Suppressor macrophage treated with lipopolysaccharide for 4 hours (primary cell): ENCODE measurements around the gene CNOT10.

Experiments used
- DNase-seq: peaks from one replicate; pipeline ENCODE4 v3.0.0-alpha.2; 2020

CNOT10 gene

DNA sequence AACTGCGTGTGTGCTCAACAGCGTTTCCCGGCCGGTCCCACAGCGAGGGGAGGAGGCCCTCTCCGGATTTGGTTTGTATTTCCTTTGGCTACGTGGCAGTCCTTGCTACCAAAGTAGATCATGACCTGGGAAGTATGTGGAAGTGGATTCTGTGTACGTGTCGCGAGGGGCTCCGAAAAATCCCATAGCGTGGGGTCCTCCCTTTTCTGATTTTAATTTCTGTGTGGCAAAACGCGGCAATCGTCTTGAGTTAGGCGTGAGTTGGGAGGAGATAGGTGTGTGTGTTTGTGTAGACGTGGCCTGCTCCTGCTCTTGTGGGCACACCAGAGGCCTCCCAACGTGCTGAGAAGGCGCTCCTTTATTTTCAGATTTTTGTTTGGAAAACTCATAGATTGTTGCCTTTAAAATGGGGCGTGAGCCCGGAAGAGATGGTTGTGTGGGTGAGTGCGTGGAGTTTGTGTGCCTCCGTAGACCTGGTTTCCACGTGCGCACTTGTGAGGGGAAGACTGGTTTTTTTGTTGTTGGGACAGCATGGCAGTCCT, 134.1 kb downstream of the CNOT10 start:
- no peak for DNase-seq

DNA sequence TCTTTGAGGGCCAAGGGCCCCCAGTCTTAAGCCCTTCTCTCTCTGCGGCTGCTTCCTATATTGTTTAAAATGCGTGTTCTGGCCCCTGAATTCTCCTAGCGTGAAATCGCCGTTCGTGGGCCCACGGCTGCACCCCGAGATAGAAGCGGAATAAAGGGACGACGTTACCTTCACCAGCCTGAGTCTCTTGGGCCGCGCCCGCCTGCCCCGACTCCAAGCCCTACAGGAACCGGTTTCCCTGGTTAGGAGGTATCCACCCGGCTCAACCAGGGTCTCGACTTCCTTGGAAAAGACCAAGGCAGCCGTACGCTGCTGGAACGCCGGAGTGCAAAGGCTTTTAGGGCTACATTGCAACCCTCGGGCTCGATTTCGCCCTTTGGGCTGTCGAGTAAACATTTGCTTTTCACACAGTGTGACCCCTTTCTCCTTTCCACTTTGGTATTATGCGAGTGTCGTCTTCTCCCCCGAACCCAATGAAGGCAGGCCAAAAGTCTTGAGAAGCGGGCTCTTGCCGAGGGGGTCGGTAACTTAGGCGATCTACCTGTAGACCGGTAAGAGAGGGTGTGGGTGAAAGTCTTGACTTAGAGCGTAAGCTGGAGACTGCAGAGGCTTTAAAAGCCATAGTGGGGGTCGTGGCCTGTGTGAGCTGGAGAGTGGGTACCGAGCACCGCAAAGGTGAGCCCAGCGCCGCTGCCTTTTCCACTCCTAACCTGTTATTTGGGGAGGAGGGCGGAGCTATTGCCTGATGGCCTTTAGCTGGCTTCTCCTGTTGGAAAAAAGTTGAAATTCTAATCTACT, 134.8 kb downstream of the CNOT10 start:
- DNase-seq: no peak

DNA sequence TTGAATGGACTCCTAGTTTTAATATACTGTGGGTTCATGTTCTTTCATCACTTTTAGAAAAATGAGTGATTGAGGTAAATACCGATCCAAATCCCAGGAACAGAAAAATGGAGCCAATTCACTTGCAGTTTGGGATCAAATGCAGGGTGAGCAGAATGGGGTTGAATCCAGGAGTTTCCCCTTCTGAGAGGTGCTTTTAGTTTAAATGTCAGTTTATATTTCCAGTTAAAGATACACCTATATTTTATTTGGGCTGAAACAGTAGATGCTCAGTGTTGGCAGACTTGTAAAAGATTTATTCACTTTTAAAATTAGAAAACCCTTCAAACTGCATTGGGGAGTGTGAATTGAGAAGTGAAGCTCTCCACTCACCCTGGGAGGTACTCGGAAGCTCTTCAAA, 135.4 kb downstream of the CNOT10 start:
- no peak for DNase-seq

DNA sequence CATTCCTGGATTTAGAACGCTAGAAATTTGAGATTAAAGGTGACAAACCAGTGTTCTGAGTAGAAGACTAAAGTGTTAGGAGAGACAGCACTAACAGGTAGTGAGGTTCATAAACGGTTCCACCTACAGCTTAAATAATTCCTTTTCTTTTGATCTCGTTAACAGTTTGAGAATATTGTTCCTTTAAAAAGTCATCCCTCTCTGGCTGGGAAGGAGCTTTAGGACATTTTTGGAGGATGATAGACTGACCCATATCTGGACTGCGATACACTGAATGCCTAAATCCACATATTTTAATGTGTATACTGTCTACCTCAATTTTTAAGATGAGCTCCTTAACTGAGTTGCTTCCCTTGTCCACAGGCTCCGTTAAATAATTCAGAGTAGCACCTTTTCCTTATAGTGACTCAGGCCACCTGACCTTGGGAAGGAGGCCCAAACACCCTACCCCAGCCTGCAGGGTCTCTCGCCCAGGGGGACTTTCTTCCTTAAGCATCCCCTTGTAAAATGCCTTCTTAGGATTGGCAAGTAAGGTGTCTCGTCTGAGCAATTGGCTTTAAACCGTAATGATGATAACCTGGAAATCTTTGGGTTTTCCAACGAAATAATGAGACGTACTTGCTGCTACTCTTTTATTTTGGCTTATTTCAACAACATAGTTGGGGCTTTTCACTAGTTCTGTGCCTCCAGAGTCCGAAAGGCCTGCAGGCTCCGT, 136.1 kb downstream of the CNOT10 start:
- DNase-seq: no peak

DNA sequence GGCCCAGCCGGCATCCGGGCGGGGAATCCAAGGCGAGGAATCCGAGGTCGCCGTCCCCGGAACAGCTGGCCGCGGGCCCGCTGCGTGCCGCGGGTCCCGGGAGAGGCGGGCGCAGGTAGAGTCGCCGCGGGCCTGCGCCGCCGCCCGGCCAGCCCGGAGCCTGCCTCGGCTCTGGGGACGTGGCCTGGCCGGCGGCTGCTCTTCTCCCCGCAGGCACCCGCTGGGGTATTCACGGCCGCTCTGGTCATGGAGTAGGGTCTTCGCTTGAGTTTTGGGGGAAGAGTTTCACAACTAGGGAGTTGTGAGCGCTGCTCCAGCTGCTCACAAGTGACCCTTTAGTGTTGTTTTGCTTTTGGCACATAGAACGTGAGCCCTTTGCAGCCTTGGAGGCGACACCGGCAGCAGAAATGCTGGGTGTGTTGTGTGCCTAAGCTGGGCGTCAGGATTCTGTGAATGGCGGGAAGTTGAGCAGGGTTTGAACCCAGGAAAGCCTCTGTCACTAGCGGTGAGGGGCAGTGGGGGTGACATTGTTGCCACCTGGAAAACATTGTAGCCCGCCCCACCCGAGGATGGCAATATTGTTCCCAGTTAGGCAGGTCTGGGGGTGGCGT, 136.8 kb downstream of the CNOT10 start:
- DNase-seq: no peak

DNA sequence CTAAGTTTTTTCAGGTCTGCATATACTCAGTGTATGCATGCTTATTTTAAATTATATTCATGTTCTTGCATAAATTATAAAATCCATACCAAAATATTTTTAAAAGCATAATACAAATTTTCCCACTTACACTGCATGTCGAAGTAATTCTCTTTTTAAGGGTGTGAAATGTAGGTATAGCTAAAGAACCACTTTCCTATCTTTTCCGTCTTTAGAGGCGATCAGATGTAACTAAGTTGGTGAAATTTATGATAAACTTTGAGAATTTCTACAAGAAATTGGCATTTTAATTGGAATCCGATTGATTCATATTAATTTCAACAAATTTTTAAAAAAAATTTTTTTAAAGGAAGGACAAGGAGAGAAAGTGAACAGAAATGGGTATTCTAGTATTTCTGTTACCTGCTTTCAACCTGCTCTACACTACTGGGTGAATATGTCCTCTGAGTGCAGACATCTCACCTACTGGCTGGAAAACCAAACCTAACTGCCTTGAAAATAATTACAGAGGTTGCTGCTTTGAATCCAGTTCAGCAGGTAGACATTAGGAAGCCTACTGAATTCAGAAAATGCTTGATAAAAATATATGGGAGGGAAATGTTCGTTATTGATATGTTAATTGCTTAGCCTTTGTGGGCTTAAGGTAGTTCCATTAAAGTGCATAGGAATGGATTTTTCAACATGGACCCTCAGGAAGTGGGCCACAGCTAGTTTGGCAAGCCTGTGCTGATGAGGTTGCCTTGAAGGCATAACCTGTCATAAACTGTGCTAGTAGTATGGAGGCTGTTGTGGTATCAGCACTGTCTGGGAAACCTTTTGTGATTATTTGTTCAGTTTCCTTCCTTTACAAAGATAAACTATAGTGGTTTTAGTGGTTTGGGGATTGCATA, 137.9 kb downstream of the CNOT10 start:
- DNase-seq: no peak
